ENCODE results near the gene MT1F. TPM values are rescaled to one million over a fixed set of nuclear protein-coding genes. Genes with fewer than 3 reads are reported as not detected.

Gene MT1F
- total and polyA plus RNA-seq, 2 of the 4 experiments (the other 2 are of a cell fraction): 0.56 TPM; not detected in 1

DNA sequence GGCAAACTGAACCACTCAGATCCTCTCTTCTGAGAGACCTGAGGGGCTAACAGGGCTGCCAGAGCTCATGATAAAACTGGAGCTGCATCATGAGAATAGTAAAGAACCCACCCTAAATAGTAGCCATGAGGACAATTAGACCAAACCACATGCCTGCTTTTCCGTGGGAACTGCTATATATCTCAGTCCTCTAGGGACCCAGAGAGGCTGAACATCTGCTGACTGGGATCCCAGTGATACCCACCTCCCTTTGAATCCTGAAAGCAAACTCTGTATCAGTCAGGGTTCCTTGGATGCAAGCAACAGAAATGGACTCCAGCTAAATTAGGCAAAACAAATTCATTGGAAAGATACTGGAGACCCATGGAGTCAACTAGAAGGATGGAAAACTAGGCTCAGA lies 31.0 kb downstream of the MT1F start:
- in situ Hi-C loops (cut with MboI; ENCODE audit: low sequenced_read_pairs) (no loop called here), intact Hi-C loops (cut with micrococcal nuclease) (loop anchor here (2.0 kb wide), 1 partner anchor 26 kb away; no protein-coding TSS in a partner anchor), dilution Hi-C loops (cut with HindIII; ENCODE audit: low sequenced_read_pairs, unreplicated experiment) (no loop called here)
- Histone ChIP-seq H3K9me3 (ENCODE audit: control insufficient read depth, insufficient read depth, low read length) (peaks cover 3% of the 10 kb centered on the region; the same call in 1 of the 2 replicates), H3K4me3 (ENCODE audit: insufficient read depth, low read depth, low read length) (no peak overlapping the region), H2AK9ac (replicated peaks; ENCODE audit: low read depth, low read length, poor library complexity) (no peak overlapping the region), H2BK5ac (ENCODE audit: low read depth, low read length, poor library complexity, severe bottlenecking) (no peak overlapping the region), H3K9me1 (ENCODE audit: insufficient read depth, low read length) (peaks cover 3% of the 10 kb centered on the region; the same call in 1 of the 2 replicates), H3K56ac (ENCODE audit: extremely low read depth, insufficient read depth, low read length) (no peak overlapping the region), H3K4ac (ENCODE audit: low read depth, low read length) (no peak overlapping the region), H3K9ac (ENCODE audit: low read depth, low read length) (no peak overlapping the region), H2BK20ac (ENCODE audit: low read depth, low read length) (no peak overlapping the region), H3K14ac (replicated peaks; ENCODE audit: low read depth, low read length) (no peak overlapping the region), H2AK5ac (ENCODE audit: low read depth, low read length) (no peak overlapping the region), H3K27ac (ENCODE audit: insufficient read depth, low read length) (no peak overlapping the region), H3K79me1 (ENCODE audit: low read depth in 1 of 2, low read length in 2 of 2) (no peaks in the 10 kb centered on the region), H4K91ac (ENCODE audit: insufficient read depth, low read depth, low read length) (no peak overlapping the region), H3K36me3 (ENCODE audit: control insufficient read depth, insufficient read depth, low read length) (no peaks in the 10 kb centered on the region; the same call in 1 of the 2 replicates), H2AFZ (replicated peaks; ENCODE audit: low read length, poor library complexity) (no peak overlapping the region), H3K4me1 (ENCODE audit: control insufficient read depth, insufficient read depth, low read length) (no peaks in the 10 kb centered on the region), H3K23ac (ENCODE audit: low read depth, low read length) (no peak overlapping the region), H2BK120ac (ENCODE audit: low read depth, low read length) (no peak overlapping the region), H4K20me1 (ENCODE audit: insufficient read depth, low read length) (no peaks in the 10 kb centered on the region), H3K4me2 (ENCODE audit: low read depth, low read length) (no peak overlapping the region), H4K5ac (ENCODE audit: low read depth, low read length) (no peak overlapping the region), H2BK15ac (ENCODE audit: low read depth, low read length) (no peak overlapping the region), H3K27me3 (ENCODE audit: control insufficient read depth, insufficient read depth, low read length) (no peaks in the 10 kb centered on the region), H3K18ac (ENCODE audit: low read depth, low read length) (no peak overlapping the region), H4K8ac (ENCODE audit: low read depth in 2 of 2, low read length in 2 of 2) (no peak overlapping the region)
- TF ChIP-seq, protein P1, sequence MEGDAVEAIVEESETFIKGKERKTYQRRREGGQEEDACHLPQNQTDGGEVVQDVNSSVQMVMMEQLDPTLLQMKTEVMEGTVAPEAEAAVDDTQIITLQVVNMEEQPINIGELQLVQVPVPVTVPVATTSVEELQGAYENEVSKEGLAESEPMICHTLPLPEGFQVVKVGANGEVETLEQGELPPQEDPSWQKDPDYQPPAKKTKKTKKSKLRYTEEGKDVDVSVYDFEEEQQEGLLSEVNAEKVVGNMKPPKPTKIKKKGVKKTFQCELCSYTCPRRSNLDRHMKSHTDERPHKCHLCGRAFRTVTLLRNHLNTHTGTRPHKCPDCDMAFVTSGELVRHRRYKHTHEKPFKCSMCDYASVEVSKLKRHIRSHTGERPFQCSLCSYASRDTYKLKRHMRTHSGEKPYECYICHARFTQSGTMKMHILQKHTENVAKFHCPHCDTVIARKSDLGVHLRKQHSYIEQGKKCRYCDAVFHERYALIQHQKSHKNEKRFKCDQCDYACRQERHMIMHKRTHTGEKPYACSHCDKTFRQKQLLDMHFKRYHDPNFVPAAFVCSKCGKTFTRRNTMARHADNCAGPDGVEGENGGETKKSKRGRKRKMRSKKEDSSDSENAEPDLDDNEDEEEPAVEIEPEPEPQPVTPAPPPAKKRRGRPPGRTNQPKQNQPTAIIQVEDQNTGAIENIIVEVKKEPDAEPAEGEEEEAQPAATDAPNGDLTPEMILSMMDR (conservative IDR thresholded peaks at IDR 0.05; ENCODE audit: low read depth, low read length): no peak
- TF ChIP-seq RAD21 (IDR thresholded peaks at IDR 0.05; ENCODE audit: low read length): no peak
- TF ChIP-seq RFX5 (IDR thresholded peaks at IDR 0.05; ENCODE audit: low read depth, low read length): no peak
- TF ChIP-seq MAFK (IDR thresholded peaks at IDR 0.05; ENCODE audit: low read depth, low read length): no peak
- no peak for TF ChIP-seq ELK1 (IDR thresholded peaks at IDR 0.05; ENCODE audit: borderline replicate concordance, low read depth, low read length)
- TF ChIP-seq FOS (IDR thresholded peaks at IDR 0.05; ENCODE audit: low read depth, low read length): no peak
- no peak for TF ChIP-seq POLR2A (IDR thresholded peaks at IDR 0.05; ENCODE audit: low read depth, low read length)
- TF ChIP-seq, protein P2, sequence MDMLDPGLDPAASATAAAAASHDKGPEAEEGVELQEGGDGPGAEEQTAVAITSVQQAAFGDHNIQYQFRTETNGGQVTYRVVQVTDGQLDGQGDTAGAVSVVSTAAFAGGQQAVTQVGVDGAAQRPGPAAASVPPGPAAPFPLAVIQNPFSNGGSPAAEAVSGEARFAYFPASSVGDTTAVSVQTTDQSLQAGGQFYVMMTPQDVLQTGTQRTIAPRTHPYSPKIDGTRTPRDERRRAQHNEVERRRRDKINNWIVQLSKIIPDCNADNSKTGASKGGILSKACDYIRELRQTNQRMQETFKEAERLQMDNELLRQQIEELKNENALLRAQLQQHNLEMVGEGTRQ (IDR thresholded peaks at IDR 0.05; ENCODE audit: low read depth, low read length): no peak
- no peak for TF ChIP-seq CEBPB (IDR thresholded peaks at IDR 0.05; ENCODE audit: low read depth, low read length)
- no peak for TF ChIP-seq BHLHE40 (IDR thresholded peaks at IDR 0.05; ENCODE audit: low read depth, low read length)
- TF ChIP-seq NFE2L2 (IDR thresholded peaks at IDR 0.05; ENCODE audit: low read depth, low read length): no peak
- no peak for TF ChIP-seq RCOR1 (IDR thresholded peaks at IDR 0.05; ENCODE audit: insufficient replicate concordance, low read length)
- TF ChIP-seq MAZ (IDR thresholded peaks at IDR 0.05; ENCODE audit: borderline replicate concordance, low read depth, low read length): no peak
- TF ChIP-seq SMC3 (IDR thresholded peaks at IDR 0.05; ENCODE audit: low read depth, low read length): no peak
- TF ChIP-seq MXI1 (IDR thresholded peaks at IDR 0.05; ENCODE audit: borderline replicate concordance, low read depth, low read length): no peak
- no peak for TF ChIP-seq CHD1 (IDR thresholded peaks at IDR 0.05; ENCODE audit: low read depth, low read length)
- ATAC-seq (ENCODE audit: low read depth) (no peak; the same call in 1 of the 2 replicates), DNase-seq (no peak)
- WGBS, 2 experiments (ENCODE audit: extremely low coverage in 2 of 2, insufficient read length in 1 of 2): no CpG with 5 or more reads among the region's 1 CpG
- POLR2A ChIA-PET (ENCODE audit: unreplicated experiment): no interaction called here
- CTCF ChIA-PET: interaction anchor here (0.7 kb wide), 1 partner anchor 112 kb away, joined by 3 read pairs; no protein-coding TSS in a partner anchor
- BruUV-seq (replicated peaks): no TSS peak
